Stimulated activated CD8-positive, alpha-beta memory T cell treated with anti-CD3 and anti-CD28 coated beads, Interleukin-15, amount 100 ng/mL, for 48 hours (primary cell): ENCODE measurements around the gene AHCYL1.

ENCODE experiments used
- DNase-seq, 2 donors: peaks; one replicate each; pipeline ENCODE4 v3.0.0-alpha.2; 2020; ENCODE audit warnings: low read depth in 2 of 2

Gene AHCYL1

GRCh38 chr1:109976762-109977161, 7.8 kb upstream of the AHCYL1 start:
- no peak for DNase-seq

DNA sequence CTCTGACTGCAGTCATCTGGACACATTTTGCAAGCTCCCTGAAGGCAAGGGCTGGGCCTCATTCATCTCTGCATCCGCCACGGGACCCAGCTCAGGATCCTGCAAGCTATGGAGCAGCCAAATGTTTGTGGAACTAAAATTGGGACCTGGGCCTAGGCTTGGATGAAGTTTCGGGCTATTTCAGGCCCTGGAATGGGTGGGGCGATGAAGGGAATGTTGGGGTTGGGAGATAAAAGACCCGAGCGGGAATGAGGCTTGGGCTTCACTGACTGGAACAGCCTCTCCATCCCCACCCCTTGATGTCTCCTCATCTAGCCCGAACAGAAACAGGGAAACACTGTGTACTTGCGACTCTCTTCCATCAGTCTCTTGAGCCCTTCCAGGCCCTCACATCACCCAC, 7.3 kb upstream of the AHCYL1 start:
- no peak for DNase-seq

DNA sequence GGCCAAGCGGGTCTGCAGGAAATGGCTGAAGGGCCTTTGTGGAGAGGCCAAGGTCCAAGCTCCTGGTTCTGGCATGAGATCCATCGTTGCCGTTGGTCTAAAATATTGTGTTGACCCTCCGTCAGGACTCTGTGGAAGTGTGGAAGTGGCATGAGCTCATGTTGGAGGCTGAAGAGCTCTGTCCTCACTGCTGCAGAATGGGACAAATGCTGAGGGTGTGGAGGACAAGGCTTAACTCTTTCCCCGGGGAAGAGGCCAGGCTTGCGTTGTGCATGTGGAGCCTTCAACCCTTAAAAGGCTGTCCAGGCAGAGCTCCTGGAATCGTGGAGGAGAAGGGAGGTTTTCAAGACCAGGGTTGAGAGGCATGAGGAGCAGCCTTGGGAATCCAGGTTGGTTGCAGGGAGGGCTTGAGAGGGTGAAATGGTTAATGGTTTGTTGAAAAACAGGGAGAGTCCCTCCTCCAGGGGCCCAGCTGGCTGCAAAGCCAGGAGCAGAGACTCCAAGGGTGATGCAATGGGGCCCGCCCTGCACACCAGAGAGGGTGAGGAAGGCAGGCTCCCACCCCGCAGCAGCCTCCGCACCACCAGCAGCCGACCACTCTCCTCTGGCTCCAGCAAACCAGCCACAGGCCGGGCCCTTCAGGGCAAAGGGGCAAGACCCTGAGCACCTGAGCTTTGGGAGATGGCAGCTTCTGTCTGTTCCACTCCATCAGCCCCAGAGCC, 6.7 kb upstream of the AHCYL1 start:
- DNase-seq: no peak

DNA sequence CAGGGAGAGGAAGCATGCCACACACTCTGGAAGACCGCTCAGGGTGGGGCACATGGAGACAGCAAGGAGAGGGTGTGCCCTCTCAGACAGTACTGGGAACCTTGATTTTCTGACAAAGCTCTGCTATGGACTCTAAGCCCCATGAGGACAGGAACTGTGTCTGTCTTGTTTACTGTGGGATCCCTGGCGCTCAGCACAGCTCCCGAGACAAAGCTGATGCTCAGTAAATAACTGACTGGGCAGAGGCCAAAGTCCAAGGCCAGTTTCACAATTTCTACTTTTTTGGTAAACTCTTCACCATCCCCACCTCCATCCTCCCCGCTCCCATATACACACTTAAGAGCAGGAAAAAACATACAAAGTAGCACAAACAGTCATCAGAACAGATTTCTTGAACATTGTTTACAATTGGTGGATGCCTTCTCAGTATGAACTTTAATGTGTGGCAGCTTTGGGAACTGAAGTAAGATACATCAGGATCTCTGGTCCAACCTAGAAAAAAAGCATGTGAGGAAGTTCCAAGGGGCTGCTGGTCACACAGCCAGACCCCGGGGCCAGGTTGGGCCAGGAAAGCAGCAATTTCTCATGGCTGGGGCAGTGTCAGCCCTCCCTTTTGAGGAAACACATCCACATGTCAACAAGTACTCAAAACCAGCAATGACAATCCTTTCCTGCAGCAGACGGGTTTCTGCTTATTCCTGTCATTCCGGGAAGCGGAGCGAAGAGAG, 5.6 kb upstream of the AHCYL1 start:
- no peak for DNase-seq

GRCh38 chr1:109979489-109980091, 5.0 kb upstream of the AHCYL1 start:
- no peak for DNase-seq

DNA sequence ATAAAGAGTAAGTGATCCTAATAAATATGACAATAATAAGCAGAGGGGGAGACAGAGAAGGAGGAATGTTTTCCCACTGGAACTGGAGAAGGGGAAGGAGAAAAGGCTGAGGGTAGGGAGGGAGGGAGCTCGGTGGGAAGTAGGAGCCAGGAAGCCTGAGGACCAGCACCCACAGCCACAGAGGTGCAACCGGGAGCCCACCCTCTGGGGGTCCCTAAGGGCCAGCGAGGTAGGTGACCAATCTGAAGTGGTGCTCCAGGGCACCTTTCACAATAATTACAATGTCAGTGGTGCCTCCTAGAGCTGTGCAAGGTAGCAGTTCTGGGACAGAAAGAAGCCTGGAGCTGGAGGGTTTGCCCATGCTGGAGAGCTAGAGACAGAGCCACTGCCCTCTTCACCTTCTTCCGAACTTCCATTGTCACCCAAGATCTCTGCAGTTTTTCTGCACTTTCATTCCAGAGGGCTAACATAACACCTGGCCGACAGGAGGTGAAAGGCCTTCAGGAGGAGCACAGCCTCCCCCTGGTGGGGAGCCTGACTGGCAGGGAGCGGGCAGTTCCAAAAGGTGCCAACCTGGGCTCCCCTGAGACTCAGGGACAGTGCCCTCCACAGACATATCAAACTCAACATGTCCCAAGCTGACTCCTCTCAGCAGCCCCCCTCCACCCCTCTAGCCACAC, 4.1 kb upstream of the AHCYL1 start:
- DNase-seq: no peak

GRCh38 chr1:109981004-109981335, 3.6 kb upstream of the AHCYL1 start:
- DNase-seq: no peak

DNA sequence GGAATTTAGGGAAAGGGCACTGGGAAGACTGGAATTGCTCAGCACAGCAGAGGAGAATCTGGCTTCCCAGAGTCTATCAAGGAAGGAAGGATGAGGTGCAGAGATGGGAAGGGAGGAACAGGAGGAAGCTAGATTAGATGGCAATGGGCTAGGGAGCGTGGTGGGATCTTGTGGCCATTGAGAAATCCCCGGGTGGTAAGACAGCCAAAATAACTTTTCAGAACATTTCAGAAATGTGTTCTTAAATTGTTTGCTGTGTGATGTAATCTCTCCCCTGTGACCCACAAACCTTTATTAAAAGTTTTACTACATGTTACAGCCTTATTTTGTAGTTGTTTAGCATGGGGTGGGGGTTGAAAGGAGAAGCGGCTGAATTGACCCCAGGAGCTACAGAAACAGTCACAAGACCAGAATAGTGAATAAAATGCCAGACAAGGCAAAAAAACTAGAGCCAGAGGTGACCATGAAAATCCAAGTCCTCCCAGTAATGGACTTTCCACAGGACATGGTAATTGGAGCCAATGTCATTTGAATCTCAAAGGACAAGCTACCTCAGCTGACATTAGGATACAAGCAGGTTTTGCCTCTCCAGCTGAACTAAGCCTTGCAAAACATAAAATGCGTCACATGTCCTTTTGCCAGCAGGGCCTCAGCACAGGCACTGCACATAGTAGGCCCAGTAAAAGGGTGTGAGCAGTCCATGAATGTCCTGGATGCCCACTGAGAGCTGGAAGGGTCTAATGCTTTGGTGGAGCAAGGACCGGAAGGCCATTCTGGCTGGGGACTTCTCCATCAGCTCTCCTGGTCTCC, 980 bp upstream of the AHCYL1 start:
- no peak for DNase-seq

DNA sequence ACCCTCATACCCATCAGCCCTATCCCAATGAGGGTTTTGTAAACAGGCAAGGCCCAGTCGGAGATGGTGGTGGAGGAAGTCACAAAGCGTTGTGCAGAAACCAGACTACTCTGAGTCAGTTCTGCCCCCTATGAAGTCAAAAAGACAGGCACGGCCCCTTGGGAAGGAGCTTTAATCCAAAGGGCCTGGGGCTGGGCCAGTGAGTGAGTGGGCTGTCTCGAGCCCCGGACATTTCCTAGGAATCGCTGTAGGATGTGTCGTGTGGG, 442 bp upstream of the AHCYL1 start:
- DNase-seq: no peak

GRCh38 chr1:109985247-109986053, 885 bp downstream of the AHCYL1 start:
- DNase-seq: no peak

GRCh38 chr1:109986054-109986444, 1.5 kb downstream of the AHCYL1 start:
- no peak for DNase-seq

DNA sequence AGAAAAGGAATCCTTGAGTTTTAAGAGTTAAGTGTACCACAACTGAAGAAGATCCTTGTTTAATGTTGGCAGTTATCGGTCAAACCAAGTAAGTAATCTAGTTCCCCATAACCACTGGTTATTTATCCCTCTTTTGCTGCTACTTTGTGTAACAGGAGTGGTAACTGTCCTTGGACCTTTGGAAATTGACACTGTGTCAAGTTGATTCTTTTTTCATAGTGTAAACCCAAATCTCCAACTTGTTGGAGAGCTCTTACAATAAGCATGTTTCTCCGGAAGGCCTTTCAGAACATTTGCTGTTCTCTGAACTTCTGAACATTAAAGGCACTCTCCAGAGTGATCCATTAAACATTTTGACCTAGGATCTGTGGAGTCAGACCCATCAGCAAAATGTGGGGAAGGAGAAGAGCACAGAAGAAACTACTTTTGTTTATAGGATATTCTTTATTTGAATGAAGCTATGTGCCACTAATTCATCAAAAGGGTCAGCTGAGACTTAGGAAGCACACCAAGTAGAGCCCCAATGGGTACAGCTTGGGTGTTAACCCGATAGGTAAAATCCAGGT, 3.9 kb downstream of the AHCYL1 start:
- no peak for DNase-seq

DNA sequence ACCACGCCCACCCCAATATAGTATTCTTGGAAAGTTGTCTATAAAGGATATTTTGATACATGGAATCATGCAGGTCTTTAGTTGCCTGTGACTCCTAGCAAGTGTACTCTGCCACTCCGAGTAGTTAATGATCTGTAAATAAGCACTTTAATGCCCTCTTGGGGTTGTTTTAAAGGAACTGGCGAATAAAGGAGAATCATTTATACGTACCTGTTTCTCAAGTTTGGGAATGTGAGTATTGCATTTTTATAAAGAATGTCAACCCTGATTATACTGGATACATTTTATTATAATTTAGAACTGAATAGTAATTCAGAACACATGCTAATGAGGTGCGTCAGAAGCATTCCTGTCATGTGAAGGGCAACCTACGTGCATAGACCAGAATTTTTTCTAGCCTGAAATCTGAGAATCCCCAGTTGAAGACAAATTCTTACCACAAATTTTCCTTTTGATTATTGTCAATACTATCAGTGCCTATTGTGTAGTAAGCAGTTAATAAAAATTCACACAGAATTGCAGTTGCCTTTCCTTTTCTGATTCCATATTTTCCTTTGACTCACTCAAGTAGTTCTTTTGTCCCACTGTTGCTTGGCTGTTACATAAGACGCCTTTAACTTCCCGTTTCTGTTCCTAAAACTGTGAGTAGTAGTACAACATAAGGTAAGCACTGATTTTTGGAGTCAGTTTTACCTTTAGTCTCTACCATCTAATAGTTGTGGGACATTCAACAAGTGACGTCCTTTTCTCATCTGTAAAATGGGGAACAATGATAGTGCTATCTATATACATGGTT, 5.1 kb downstream of the AHCYL1 start:
- DNase-seq: no peak

DNA sequence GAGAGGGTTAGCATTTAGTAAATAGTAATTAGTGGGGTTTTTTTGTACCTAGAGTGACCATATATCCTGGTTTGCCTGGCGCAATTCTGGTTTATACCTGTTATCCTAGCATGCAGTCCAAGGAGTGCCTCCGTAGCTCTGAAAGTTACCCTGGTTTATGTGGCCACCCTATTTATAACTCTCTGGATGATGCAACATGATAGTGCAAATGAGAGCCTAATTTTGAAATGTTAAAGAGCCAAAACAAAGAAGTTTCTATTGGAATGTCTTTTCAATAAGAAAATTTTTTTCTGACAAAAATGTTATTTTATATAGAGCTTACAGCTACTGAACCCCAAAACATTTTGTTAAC, 5.7 kb downstream of the AHCYL1 start:
- DNase-seq: no peak

DNA sequence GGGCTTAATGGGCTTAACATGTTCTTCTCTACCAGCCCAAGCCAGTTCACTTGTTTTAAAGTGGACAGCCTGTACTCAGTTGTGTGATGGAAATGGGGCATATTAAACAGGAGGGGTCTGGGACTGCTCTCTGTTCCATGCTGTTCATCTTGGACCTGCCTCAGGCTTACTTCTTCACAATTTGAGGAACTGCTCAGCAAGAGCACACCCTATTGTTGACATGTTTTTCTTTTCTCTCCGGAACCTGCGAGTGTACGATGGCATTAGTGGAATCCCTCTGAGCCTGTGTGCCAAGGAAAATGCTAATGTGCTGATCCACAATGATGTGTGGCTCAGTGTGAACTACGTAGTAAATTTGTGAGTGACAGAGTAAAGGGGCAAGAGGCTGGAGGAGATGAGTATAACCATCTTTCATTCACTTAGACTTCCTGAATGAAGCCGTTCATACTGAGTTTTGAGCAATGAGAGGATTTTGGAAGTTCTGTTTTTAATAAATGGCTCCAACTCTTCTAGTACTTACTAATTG, 6.9 kb downstream of the AHCYL1 start:
- DNase-seq: no peak

DNA sequence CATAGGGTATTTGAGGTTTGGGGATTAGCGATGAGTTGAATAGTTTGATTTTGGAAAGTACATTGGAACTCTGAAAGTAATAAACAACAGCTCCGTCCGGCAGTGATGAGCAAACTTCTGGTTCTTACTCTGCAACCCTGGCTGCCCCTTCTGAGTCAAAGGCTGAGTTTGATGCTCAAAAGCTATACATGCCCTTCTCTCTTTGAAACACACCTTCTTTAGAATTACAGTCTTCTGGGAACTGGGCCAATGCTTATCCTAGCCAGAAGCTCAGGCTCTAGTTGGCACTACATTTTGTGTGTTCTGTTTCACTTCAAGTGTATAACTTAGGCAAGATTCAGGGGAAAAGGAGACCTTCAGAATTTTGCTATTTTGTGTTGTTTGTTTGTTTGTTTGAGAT, 9.3 kb downstream of the AHCYL1 start:
- no peak for DNase-seq

- no peak for DNase-seq
These were observed 10.1 kb downstream of the AHCYL1 start for GRCh38 chr1:109994654-109995053.

- no peak for DNase-seq
These were observed 11.0 kb downstream of the AHCYL1 start for GRCh38 chr1:109995536-109995935.

GRCh38 chr1:109996476-109996875, 11.9 kb downstream of the AHCYL1 start:
- DNase-seq: no peak
